ENCODE data around the gene IL6.

GRCh38 chr7:22695476-22696132 is 31.4 kb upstream of the IL6 start:
- TF ChIP-seq BRD9 (IDR thresholded peaks at IDR 0.05; ENCODE audit: low read depth, partially characterized antibody) (no peak), IRF2 (CRISPR knock-in tag; IDR thresholded peaks at IDR 0.05) (no peak), CREB1 (IDR thresholded peaks at IDR 0.05) (no peak), CREB1 (CRISPR knock-in tag; IDR thresholded peaks at IDR 0.05) (no peak), GTF2F1 (IDR thresholded peaks at IDR 0.05; ENCODE audit: low read depth, low read length) (no peak), BRCA1 (IDR thresholded peaks at IDR 0.05) (no peak), BRCA1 (CRISPR knock-in tag; IDR thresholded peaks at IDR 0.05) (no peak)
- TF ChIP-seq, protein P1, sequence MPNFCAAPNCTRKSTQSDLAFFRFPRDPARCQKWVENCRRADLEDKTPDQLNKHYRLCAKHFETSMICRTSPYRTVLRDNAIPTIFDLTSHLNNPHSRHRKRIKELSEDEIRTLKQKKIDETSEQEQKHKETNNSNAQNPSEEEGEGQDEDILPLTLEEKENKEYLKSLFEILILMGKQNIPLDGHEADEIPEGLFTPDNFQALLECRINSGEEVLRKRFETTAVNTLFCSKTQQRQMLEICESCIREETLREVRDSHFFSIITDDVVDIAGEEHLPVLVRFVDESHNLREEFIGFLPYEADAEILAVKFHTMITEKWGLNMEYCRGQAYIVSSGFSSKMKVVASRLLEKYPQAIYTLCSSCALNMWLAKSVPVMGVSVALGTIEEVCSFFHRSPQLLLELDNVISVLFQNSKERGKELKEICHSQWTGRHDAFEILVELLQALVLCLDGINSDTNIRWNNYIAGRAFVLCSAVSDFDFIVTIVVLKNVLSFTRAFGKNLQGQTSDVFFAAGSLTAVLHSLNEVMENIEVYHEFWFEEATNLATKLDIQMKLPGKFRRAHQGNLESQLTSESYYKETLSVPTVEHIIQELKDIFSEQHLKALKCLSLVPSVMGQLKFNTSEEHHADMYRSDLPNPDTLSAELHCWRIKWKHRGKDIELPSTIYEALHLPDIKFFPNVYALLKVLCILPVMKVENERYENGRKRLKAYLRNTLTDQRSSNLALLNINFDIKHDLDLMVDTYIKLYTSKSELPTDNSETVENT (CRISPR knock-in tag; IDR thresholded peaks at IDR 0.05), result no peak
- TF ChIP-seq, protein P2, sequence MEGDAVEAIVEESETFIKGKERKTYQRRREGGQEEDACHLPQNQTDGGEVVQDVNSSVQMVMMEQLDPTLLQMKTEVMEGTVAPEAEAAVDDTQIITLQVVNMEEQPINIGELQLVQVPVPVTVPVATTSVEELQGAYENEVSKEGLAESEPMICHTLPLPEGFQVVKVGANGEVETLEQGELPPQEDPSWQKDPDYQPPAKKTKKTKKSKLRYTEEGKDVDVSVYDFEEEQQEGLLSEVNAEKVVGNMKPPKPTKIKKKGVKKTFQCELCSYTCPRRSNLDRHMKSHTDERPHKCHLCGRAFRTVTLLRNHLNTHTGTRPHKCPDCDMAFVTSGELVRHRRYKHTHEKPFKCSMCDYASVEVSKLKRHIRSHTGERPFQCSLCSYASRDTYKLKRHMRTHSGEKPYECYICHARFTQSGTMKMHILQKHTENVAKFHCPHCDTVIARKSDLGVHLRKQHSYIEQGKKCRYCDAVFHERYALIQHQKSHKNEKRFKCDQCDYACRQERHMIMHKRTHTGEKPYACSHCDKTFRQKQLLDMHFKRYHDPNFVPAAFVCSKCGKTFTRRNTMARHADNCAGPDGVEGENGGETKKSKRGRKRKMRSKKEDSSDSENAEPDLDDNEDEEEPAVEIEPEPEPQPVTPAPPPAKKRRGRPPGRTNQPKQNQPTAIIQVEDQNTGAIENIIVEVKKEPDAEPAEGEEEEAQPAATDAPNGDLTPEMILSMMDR (IDR thresholded peaks at IDR 0.05 in 2 of 3, conservative IDR thresholded peaks at IDR 0.05 in 1 of 3; ENCODE audit: insufficient read depth in 2 of 3, low read depth in 1 of 3, low read length in 3 of 3), result no peak
